Mesothelial cell of epicardium (in vitro differentiated cells): ENCODE data around the gene MYPN. TPM values are rescaled to one million over a fixed set of nuclear protein-coding genes. Genes with fewer than 3 reads are reported as not detected.
"Not testable (repeated sequence)": the region's sequence is repeated elsewhere in the genome, so short reads cannot be mapped to it uniquely, and the experiment has no call there.

Experiments
- DNase-seq, 2 experiments: peaks; one replicate each; pipeline ENCODE4 v3.0.0; 2021; ENCODE audit warnings: low spot score in 2 of 2; ENCODE audit not compliant: unreplicated experiment in 2 of 2
- H3K27ac Mint-ChIP-seq: 2 replicates; pipeline ENCODE4 v1.8.0; 2021; ENCODE audit warnings: mixed read lengths
- H3K27me3 Mint-ChIP-seq: 2 replicates; pipeline ENCODE4 v1.8.0; 2021; ENCODE audit warnings: low read depth, mixed read lengths
- H3K36me3 Mint-ChIP-seq: 2 replicates; pipeline ENCODE4 v1.8.0; 2021; ENCODE audit warnings: mixed read lengths
- H3K4me1 Mint-ChIP-seq: 2 replicates; pipeline ENCODE4 v1.8.0; 2021; ENCODE audit warnings: mixed read lengths
- H3K4me3 Mint-ChIP-seq: 2 replicates; pipeline ENCODE4 v1.8.0; 2021; ENCODE audit warnings: mild to moderate bottlenecking, moderate library complexity, mixed read lengths
- H3K9me3 Mint-ChIP-seq: 2 replicates; pipeline ENCODE4 v1.8.0; 2021; ENCODE audit warnings: mixed read lengths
- CTCF ChIP-seq: fragments of 200-600 bp; sonication (generic); IDR thresholded peaks from one replicate; pipeline ENCODE4 v1.5.0; 2021; ENCODE audit warnings: antibody characterized with exemption; ENCODE audit not compliant: unreplicated experiment
- total RNA-seq: library from RNA; stranded (reverse); gene quantifications from 3 replicates; pipeline ENCODE4 v1.2.1, GENCODE V29; 2021

Gene MYPN
- total RNA-seq, 1 donor from 2014 or later, result not detected

GRCh38 chr10:68239596-68240150 lies 130.4 kb downstream of the MYPN start:
- H3K9me3 Mint-ChIP-seq, result no peaks in the 10 kb centered on the region
- DNase-seq, result no peak
- TF ChIP-seq CTCF, result no peak
- no peak overlapping the region for H3K27ac Mint-ChIP-seq
- H3K4me3 Mint-ChIP-seq, result no peak overlapping the region
- H3K4me1 Mint-ChIP-seq, result no peaks in the 10 kb centered on the region
- no peaks in the 10 kb centered on the region for H3K36me3 Mint-ChIP-seq
- peaks cover 10% of the 10 kb centered on the region for H3K27me3 Mint-ChIP-seq

- no peak for DNase-seq
- peaks cover 5% of the 10 kb centered on the region for H3K27me3 Mint-ChIP-seq
- no peaks in the 10 kb centered on the region for H3K4me1 Mint-ChIP-seq
- no peaks in the 10 kb centered on the region for H3K9me3 Mint-ChIP-seq
- no peak overlapping the region for H3K27ac Mint-ChIP-seq
- TF ChIP-seq CTCF, result no peak
- H3K4me3 Mint-ChIP-seq, result no peak overlapping the region
- no peaks in the 10 kb centered on the region for H3K36me3 Mint-ChIP-seq
These were observed 132.8 kb downstream of the MYPN start for GRCh38 chr10:68242051-68242450.

DNA sequence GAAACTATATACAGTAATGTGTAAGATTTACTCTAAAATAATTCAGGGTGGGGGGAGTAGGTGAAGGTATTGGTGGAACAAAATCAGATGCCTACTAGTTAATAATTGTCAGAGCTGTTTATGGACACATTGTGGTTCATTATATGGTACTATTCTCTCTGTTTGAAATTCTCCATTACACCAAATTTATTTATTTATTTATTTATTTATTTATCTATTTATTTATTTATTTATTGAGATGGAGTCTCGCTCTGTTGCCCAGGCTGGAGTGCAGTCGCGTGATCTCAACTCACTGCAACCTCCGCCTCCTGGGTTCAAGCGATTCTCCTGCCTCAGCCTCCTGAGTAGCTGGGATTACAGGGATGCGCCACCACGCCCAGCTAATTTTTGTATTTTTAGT lies 137.1 kb downstream of the MYPN start:
- DNase-seq, H3K4me3 Mint-ChIP-seq, H3K36me3 Mint-ChIP-seq, H3K9me3 Mint-ChIP-seq, H3K4me1 Mint-ChIP-seq, H3K27ac Mint-ChIP-seq, H3K27me3 Mint-ChIP-seq: not testable (repeated sequence)

- peaks cover 5% of the 10 kb centered on the region for H3K27me3 Mint-ChIP-seq
- no peaks in the 10 kb centered on the region for H3K4me1 Mint-ChIP-seq
- DNase-seq, result no peak
- no peaks in the 10 kb centered on the region for H3K36me3 Mint-ChIP-seq
- no peak for TF ChIP-seq CTCF
- H3K4me3 Mint-ChIP-seq, result no peak overlapping the region
- no peak overlapping the region for H3K27ac Mint-ChIP-seq
- no peaks in the 10 kb centered on the region for H3K9me3 Mint-ChIP-seq
These were observed 138.6 kb downstream of the MYPN start for GRCh38 chr10:68247931-68248330.

DNA sequence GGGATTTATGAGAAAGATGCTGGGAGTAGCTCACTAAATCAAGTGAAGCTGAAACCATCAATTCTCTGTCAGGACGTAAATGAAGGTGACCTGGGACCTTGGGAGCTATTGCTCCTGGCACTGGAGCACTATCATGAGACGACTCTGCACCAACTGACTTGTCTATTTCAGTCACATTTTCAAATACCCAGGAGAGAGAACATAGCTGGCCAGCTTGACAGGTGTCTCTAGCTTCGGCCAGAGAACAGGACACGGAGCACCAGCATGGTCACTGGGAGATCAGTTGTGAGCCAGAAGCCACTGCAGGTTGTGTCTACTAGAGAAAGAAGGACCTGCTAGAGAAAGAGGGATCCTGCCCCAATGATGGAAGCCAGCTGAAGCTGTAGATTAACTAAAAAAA lies 140.0 kb downstream of the MYPN start:
- no peaks in the 10 kb centered on the region for H3K9me3 Mint-ChIP-seq
- no peak for DNase-seq
- no peak overlapping the region for H3K27ac Mint-ChIP-seq
- H3K4me3 Mint-ChIP-seq, result no peak overlapping the region
- no peaks in the 10 kb centered on the region for H3K36me3 Mint-ChIP-seq
- no peaks in the 10 kb centered on the region for H3K4me1 Mint-ChIP-seq
- H3K27me3 Mint-ChIP-seq, result peaks cover 3% of the 10 kb centered on the region
- TF ChIP-seq CTCF, result no peak

- peaks cover 7% of the 10 kb centered on the region for H3K27me3 Mint-ChIP-seq
- no peak overlapping the region for H3K4me3 Mint-ChIP-seq
- H3K9me3 Mint-ChIP-seq, result no peaks in the 10 kb centered on the region
- no peak overlapping the region for H3K27ac Mint-ChIP-seq
- TF ChIP-seq CTCF, result no peak
- no peaks in the 10 kb centered on the region for H3K36me3 Mint-ChIP-seq
- no peaks in the 10 kb centered on the region for H3K4me1 Mint-ChIP-seq
- no peak for DNase-seq
These were observed 141.9 kb downstream of the MYPN start for GRCh38 chr10:68251151-68251550.
